Adrenal gland (tissue), 12 donors: Measurements from ENCODE around the gene ASB15. TPM values are rescaled to one million over a fixed set of nuclear protein-coding genes. Genes with fewer than 3 reads are reported as not detected.

ENCODE experiments used
- DNase-seq, 7 donors: peaks; one replicate each; pipeline ENCODE4 v3.0.0-alpha.2; 2019 to 2020
- H3K27ac ChIP-seq, 5 donors: fragments of 200-600 bp; sonication (generic) in 4 of 5; 1 replicate in 3 of 5; 2 replicates in 2 of 5; pipeline versions ENCODE4 v1.5.1 to v1.8.0; 2016 to 2020; ENCODE audit warnings: mild to moderate bottlenecking in 1 of 5
- H3K27me3 ChIP-seq: fragments of 200-600 bp; 2 replicates; pipeline ENCODE4 v1.8.0; 2021
- H3K36me3 ChIP-seq, 2 donors: fragments of 200-600 bp; replicated peaks in 1 of 2; 1 replicate in 1 of 2; 2 replicates in 1 of 2; pipeline versions ENCODE4 v1.5.1 to v1.8.0; 2018 to 2022
- H3K4me1 ChIP-seq, 2 donors: fragments of 200-600 bp; replicated peaks in 1 of 2; 1 replicate in 1 of 2; 2 replicates in 1 of 2; pipeline versions ENCODE4 v1.5.1 to v1.8.0; 2018 to 2021
- H3K4me3 ChIP-seq, 4 donors: fragments of 200-600 bp; sonication (generic) in 3 of 4; one replicate each; pipeline ENCODE4 v1.5.1; 2016 to 2018
- H3K9me3 ChIP-seq, 3 donors: fragments of 200-600 bp; sonication (generic) in 1 of 3; replicated peaks in 1 of 3; 1 replicate in 2 of 3; 2 replicates in 1 of 3; pipeline versions ENCODE4 v1.5.1 to v1.8.0; 2016 to 2021
- CTCF ChIP-seq, 6 experiments: fragments of 450-650 bp in 4 of 6; fragments of 200-600 bp in 2 of 6; sonication (generic) in 1 of 6; IDR thresholded peaks; 1 replicate in 5 of 6; 2 replicates in 1 of 6; pipeline versions ENCODE4 v1.5.1 to v1.8.0; 2016 to 2021; ENCODE audit warnings: antibody characterized with exemption in 6 of 6, mild to moderate bottlenecking in 2 of 6, moderate library complexity in 1 of 6
- POLR2A ChIP-seq, 2 donors: fragments of 450-650 bp; IDR thresholded peaks; one replicate each; pipeline ENCODE4 v1.6.1; 2017; ENCODE audit warnings: antibody characterized with exemption in 2 of 2, mild to moderate bottlenecking in 2 of 2, moderate library complexity in 1 of 2
- WGBS, 4 donors: extraction: QIAGEN DNeasy Blood & Tissue Kit in 2 of 4; methylation state at CpG; one replicate each; pipeline versions ENCODE4 v1.1.5 to v1.1.7; 2013 to 2017; 5-methylcytosine and 5-hydroxymethylcytosine counted together
- intact Hi-C, 2 donors: fragments of 100-400 bp; cut with DNase I; formaldehyde crosslinking; loops; one replicate each; pipeline versions ENCODE4 v1.14.1 to v1.15.0; 2022 to 2023
- polyA plus RNA-seq, 3 donors: library from polyadenylated mRNA; stranded (reverse); fragments of 200-250 nt in 2 of 3; fragments of 350-450 nt in 1 of 3; fragmentation: Illumina TruSeq in 1 of 3; extraction: RNeasy Lipid Tissue Mini Kit (QIAGEN cat#74804) in 1 of 3; gene quantifications; one replicate each; pipeline ENCODE4 v1.2.3, GENCODE V29; 2013 to 2014
- total RNA-seq, 9 donors: library from RNA; depleted of rRNA in 4 of 9; stranded (reverse); fragments of >200 nt in 4 of 9; fragments of 120-200 nt in 1 of 9; fragmentation: NEBNext Ultra II Directional in 1 of 9; extraction: Animal tissue kit (Norgen Biotek cat#: 25700) in 1 of 9; gene quantifications; one replicate each; pipeline versions ENCODE4 v1.1.0 to v1.2.4, GENCODE V29; 2013 to 2023
- donor health status: healthy with polysubstance abuse.
- donor health status: Bipolar disorder and iron deficiency.
- donor health status: DM: yes; HTN: yes; CAD: no.
- donor health status: DM: no; HTN: no; CAD: no.
- donor health status: DM: no; HTN: no; CAD: no.
- donor health status: DM: yes; HTN: yes; CAD: no.

The ASB15 gene
- total and polyA plus RNA-seq, 12 donors = not detected

- Histone ChIP-seq H3K4me1 (no peaks in the 10 kb centered on the region), H3K9me3 (no peaks in the 10 kb centered on the region), H3K27me3 (no peaks in the 10 kb centered on the region), H3K36me3 (no peaks in the 10 kb centered on the region), H3K4me3 (no peak overlapping the region), H3K27ac (no peak overlapping the region)
- DNase-seq = no peak
- intact Hi-C loops = no loop called here
- 88 to 92% (median 89%) methylated on average over 6 of the region's 6 CpGs for WGBS, 4 donors
- TF ChIP-seq POLR2A (IDR thresholded peaks at IDR 0.05) (no peak), CTCF (IDR thresholded peaks at IDR 0.05) (no peak)
Measured at GRCh38 chr7:123653162-123653561, 51.5 kb downstream of the ASB15 start.

GRCh38 chr7:123655614-123656013, 54.0 kb downstream of the ASB15 start, which contains the start of gene LMOD2:
Gene LMOD2 (plus strand): TSS chr7:123655866. CDS start chr7:123655964, 98 bp downstream.
- H3K27me3 ChIP-seq = no peaks in the 10 kb centered on the region
- no peaks in the 10 kb centered on the region for H3K9me3 ChIP-seq
- no peak for DNase-seq
- H3K36me3 ChIP-seq = no peaks in the 10 kb centered on the region
- H3K4me1 ChIP-seq = no peaks in the 10 kb centered on the region
- no peak within 1 kb of the TSS for H3K4me3 ChIP-seq
- intact Hi-C loops = no loop called here
- TF ChIP-seq CTCF (IDR thresholded peaks at IDR 0.05) = no peak
- TF ChIP-seq POLR2A (IDR thresholded peaks at IDR 0.05) = no peak
- 74 to 93% (median 79%) methylated on average over 6 of the region's 6 CpGs for WGBS, 4 donors
- no peak within 1 kb of the TSS for H3K27ac ChIP-seq

- H3K4me3 ChIP-seq = no peak overlapping the region
- H3K36me3 ChIP-seq = no peaks in the 10 kb centered on the region
- no peaks in the 10 kb centered on the region for H3K4me1 ChIP-seq
- no peaks in the 10 kb centered on the region for H3K9me3 ChIP-seq
- intact Hi-C loops = no loop called here
- no peak for DNase-seq
- no peaks in the 10 kb centered on the region for H3K27me3 ChIP-seq
- TF ChIP-seq POLR2A (IDR thresholded peaks at IDR 0.05) (no peak), CTCF (IDR thresholded peaks at IDR 0.05) (no peak)
- 89 to 95% (median 92%) methylated on average over 6 of the region's 6 CpGs for WGBS, 4 donors
- H3K27ac ChIP-seq = no peak overlapping the region
Measured at GRCh38 chr7:123656544-123657303, 55.1 kb downstream of the ASB15 start.

- intact Hi-C loops = no loop called here
- no peaks in the 10 kb centered on the region for H3K27me3 ChIP-seq
- DNase-seq = no peak
- WGBS, 4 donors = 43 to 70% (median 57%) methylated on average over 1 of the region's 1 CpG
- H3K27ac ChIP-seq = no peak overlapping the region
- TF ChIP-seq POLR2A (IDR thresholded peaks at IDR 0.05) (no peak), CTCF (IDR thresholded peaks at IDR 0.05) (no peak)
- no peaks in the 10 kb centered on the region for H3K9me3 ChIP-seq
- H3K36me3 ChIP-seq = no peaks in the 10 kb centered on the region
- no peak overlapping the region for H3K4me3 ChIP-seq
- H3K4me1 ChIP-seq = no peaks in the 10 kb centered on the region
Measured at GRCh38 chr7:123657304-123657685, 55.7 kb downstream of the ASB15 start.
